GM18867 (cell line): ENCODE measurements around the gene RPS6KA5.
A peak's percentile ranks its signal among the peaks of the same experiment; 100 is the strongest.
"Not testable (repeated sequence)": the region's sequence is repeated elsewhere in the genome, so short reads cannot be mapped to it uniquely, and the experiment has no call there.

ENCODE experiments used
- ATAC-seq: cut with Tn5 transposase; IDR thresholded peaks from one replicate; pipeline ENCODE4 v1.9.1; 2021; ENCODE audit warnings: mild to moderate bottlenecking, moderate library complexity; ENCODE audit not compliant: unreplicated experiment

RPS6KA5 gene

DNA sequence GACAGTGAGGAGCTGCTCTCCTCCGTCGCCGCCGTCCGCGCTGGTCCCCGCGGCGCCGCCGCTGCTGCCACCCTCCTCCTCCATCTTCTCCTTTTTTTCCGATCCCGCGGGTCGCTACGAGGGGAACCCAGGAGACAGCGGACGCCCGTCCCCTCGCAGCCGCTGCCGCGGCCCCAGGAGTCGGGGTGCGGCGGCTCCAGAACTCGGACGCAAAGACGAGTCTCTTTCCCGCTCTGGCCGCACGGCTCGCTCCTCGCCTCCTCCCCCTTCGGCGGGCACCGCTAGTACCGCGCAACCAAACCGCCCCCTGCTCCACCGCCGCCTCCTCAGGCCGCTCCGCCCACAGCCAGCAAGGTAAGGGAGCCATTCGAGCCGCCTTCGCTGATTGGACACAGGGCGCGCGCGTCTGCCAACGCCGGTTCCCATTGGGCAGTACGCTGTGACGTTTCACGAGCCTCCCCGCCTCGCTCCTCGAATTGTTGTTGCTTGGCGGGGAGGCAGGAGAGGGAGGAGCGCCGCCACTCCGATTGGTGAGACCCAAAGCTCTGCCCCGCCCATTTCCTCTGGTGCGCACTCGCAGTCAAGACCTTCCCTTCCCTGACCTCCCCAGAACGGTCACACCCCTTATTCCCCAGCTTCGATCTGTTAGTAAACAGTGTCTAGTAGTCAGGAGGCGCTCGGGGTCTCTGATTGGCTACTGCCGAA, at the start of gene RPS6KA5:
Gene RPS6KA5, minus strand, starts transcription at position 291 of the 705 bp plus-strand sequence. Its CDS starts 207 bp downstream, at position 84.
- peak; percentile 85 for ATAC-seq

DNA sequence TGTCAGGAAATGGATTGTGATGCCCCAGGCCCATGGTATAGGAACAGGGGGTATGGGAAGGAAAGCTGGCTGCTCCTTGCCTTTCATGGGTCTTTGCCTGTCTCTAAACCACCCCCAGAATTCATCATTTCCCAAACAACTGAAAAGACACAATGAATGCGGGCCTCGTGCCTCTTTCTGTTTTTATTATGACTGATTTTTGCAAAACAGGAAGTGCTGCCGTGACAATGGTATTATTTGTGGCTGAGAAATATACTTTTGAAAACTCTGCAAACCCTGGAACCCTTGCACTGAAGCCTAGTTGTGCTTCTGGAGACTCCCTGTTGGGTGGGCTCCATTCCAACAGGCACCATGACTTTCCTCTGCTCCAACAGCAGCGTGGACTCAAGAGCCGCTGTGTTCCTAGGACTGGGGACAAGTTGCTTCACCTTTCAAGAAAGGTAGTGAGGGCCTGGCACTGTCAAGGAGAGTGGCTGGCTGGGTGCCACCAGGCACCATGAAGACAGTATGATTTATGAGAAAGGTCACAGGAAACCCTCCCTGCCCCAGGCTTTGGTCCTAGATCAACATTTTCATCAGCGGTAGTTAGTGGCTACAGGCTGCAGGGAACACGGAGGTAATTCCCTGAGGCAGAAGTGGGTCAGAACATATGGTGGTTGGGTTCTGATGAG, 48.6 kb upstream of the RPS6KA5 start:
- ATAC-seq = no peak

GRCh38 chr14:91103116-91103515, 42.7 kb upstream of the RPS6KA5 start:
- ATAC-seq = no peak

- no peak for ATAC-seq
These were observed 39.7 kb upstream of the RPS6KA5 start for GRCh38 chr14:91100102-91100501.

DNA sequence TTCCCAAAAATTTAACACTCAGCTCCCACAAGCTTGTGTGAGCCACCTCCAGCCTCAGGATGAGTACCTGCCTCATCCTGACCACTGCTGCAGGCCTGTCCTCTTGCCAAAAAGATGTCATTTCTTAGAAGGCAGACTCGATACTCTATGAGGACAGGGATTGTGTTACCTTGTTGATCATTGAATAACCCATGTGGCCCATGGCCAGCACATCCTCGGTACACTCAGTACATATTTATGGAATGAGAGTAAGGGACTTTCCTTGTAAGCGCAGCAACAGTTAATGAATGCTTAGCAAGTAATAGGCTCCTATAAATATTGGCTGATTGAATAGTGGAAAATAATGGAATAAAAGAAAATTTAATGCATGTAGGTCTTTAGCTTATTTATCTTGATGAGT, 38.1 kb upstream of the RPS6KA5 start:
- ATAC-seq = no peak

- not testable (repeated sequence) for ATAC-seq
These were observed 37.2 kb upstream of the RPS6KA5 start for GRCh38 chr14:91097657-91098056.

DNA sequence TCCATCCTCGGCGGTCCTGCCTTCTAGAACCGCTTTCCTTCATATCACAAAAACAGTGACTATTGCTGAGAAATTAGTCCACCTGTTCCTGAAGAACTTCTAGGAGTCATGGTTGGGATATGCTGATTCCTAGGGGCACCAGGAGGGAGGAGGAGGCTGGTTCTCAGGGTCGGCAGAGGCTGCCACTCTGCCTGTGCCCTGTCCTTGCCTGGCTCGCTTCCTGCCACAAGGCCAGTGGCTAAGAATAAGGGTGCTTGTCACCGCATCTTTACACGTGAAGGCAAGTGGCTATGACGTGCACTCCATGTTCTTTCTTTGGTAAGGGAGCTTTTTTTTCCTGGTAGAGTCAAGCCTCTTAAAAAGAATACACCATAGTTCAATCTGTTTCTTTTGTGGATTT, 34.7 kb upstream of the RPS6KA5 start:
- no peak for ATAC-seq

DNA sequence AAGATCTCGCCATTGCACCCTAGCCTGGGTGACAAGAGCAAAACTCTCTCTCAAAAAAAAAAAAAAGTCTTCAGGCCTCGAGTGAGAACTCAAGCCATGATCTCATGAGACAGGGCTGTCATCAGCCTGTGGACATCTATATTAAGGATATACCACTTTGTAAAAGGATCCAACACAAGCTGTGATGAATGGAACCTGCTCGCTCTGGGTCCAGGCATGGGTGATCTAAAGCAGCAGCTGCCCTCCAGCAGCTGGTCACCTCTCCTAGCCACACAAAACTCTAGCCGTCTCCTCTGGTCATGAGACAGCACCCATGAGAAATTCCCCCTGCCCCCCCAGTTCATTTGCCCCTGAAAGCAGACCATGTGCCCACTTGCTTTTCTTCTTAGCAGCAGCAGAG, 34.3 kb upstream of the RPS6KA5 start:
- ATAC-seq = no peak

DNA sequence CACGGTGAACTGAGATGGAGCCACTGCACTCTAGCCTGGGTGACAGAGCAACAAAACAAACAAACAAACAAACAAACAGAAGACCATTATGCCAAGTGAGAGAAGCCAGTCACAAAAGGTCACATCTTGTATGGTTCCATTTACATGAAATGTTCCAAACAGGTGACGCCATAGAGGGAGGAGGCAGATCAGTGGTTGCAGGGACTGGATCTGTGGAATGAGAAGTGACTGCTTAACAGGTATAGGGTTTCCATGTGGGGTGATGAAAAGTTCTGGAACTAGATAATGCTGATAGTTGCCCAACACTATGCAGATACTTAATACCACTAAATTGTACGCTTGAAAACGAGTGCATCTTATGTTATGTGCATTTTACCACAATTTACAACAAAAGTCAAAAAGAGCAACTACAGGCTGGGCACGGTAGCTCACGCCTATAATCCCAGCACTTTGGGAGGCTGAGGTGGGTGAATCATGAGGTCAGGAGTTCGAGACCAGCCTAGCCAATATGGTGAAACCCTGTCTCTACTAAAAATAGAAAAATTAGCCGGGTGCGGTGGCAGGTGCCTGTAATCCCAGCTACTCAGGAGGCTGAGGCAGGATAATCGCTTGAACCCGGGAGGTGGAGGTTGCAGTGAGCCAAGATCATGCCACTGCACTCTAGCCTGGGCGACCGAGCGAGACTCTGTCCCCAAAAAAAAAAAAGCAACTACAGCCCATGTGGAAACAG, 33.5 kb upstream of the RPS6KA5 start:
- not testable (repeated sequence) for ATAC-seq

DNA sequence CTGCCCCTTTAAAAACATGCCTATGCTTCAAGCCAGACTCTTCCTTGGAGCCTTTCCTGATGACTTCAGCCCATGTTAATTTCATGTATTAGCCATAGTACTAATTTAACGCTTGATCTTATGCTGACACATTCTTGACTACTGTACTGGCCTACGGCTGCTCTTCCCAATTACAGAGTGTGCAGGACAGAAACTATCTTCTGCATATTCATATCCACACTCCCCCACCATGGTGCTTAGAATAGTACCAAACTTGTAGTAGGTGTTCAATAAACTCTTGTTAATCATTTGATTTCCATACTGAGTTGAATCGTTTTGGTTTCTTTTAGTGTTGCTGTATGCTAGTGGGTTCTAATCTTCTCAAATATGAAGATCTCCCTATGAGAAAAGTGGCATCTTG, 31.6 kb upstream of the RPS6KA5 start:
- no peak for ATAC-seq

DNA sequence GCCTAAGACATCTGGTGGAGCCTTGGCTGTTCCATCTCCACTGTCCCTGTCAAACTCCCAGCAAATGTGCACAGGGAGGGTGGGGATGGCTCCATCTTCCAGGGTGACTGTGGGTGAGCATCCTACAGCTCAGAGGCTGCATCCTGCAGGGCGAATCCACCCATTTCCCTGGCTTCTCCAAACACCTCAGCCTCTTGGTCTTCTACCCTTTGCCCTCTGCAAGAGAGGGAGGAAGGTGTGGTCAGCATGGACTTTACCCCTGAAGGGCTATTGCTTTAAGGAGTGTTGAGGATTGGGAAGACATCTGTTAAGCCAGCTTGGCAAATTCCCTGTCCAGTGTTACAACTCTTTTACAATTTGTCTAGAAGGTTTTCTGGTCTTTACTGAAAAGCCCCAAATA, 30.3 kb upstream of the RPS6KA5 start:
- ATAC-seq = no peak

DNA sequence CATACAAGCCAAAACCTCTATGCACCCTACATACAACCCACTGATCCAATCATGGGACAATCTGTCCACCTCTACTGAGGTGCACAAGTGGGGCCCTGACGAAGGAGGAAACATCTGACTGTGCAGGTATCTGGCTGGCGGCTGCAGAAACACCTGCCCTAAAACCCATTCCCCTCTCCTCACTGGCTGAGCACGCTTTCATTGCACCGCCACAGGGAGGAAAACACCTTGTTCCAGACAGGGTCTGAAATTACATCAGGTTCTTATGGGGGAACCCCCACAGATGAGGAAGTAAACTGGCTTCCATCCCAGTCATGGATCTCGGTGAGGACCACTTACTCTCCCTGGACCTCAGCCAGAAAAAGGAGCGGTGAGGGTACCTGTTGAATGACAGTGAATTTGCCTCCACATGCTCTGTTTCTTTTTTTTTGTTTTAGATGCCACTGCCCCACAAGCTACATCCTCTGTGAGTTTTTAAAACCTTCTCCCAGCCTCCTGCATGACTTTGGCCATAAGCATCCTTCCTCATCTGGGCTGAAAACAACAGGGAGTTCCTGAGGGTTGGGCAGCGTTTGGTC, 29.6 kb upstream of the RPS6KA5 start:
- ATAC-seq = no peak

- ATAC-seq = no peak
These were observed 28.3 kb upstream of the RPS6KA5 start for GRCh38 chr14:91088585-91089235.

- ATAC-seq = not testable (repeated sequence)
These were observed 27.0 kb upstream of the RPS6KA5 start for GRCh38 chr14:91087470-91087869.

DNA sequence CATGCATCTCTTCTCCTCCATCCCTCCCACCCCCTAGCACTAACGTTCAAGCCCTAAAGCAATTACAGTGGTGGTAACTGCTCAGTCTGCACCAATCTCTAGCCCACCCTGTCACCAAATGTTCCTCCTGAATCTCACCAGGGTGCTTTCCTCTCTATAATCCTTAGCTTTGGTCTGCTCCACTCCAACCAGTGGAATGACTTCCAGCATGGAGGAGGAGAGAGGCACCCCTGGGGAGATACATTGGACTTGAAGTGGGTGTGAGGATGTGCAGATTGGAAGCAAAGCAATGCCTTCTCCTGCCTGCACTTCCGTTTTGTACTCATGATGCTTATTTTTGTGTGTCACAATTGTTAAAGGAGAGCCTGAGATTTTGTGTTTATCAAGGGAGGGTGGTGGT, 24.1 kb upstream of the RPS6KA5 start:
- no peak for ATAC-seq

DNA sequence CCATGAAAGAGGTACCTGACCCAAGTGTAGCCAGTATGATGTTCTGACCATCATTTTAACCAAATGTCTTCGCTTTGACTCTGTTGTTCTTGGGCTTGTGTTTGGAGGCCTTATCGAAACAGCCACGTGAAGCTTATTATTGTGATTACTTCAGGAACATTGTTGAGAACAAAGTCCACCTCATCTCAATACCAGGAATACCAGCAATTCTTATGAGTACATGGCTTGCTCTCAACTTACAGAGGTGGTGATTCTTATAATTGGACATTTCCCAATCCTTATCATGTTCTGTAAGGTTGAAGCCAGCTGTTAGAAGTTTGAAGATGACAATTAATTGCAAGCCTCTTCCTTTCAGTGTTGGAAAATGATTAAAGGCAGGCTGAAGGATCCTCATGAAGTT, 21.8 kb upstream of the RPS6KA5 start:
- no peak for ATAC-seq

DNA sequence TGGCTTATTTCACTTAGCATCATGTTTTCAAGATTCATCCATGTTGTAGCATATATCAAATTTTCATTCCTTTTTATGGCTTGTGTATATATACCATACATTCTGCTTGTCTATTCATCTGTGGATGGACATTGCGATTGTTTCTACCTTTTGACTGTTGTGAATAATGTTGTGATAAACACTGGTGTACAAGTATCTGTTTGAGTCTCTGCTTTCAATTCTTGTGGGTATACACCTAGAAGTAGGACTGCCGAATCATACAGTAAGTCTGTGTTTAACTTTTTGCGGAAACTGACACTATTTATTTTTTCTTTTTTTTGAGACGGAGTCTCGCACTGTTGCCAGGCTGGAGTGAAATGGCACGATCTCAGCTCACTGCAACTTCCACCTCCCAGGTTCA, 19.6 kb upstream of the RPS6KA5 start:
- ATAC-seq = no peak

DNA sequence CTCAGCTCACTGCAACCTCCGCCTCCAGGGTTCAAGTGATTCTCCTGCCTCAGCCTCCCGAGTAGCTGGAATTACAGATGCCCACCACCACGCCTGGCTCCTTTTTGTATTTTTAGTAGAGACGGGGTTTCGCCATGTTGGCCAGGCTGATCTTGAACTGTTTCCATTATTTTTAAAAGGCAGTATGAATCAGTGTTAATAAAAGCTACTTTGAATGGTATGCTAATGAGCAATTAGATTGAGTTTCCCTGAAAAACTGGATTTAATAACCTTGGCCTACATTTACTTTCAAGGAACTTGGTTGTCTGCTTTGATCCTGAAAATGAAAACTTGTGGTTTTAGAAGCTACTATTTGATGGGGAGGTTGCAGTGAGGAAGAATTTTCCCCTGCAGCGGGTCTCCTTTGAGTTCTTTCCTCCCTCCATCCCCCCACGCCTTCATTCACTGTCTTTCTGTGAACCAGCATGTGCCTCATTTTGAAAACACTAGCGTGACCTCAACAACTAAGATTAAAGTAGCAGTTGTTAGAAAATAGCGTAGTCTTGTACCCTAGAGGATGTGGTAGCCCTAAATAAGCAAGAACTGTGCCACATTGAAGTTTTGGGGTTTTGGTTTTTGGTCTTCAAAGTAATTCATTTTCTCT, 17.8 kb upstream of the RPS6KA5 start:
- ATAC-seq = peak; percentile 68

DNA sequence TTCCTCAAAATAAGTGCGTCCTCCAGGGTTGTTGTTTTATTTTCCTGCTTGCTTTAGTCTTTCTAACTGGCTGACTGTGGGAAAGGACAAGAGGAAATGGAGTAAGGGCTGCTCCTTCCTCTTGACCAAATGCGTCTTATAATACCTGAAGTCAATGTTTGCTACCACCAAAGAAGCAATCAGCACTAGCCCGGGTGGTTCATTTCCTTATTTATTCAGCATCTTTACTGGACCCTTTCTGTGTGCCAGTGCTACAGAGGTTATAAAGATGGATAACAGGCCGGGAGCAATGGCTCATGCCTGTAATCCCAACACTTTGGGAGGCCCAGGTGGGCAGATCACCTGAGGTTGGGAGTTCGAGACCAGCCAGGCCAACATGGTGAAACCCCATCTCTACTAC, 15.1 kb upstream of the RPS6KA5 start:
- ATAC-seq = no peak

DNA sequence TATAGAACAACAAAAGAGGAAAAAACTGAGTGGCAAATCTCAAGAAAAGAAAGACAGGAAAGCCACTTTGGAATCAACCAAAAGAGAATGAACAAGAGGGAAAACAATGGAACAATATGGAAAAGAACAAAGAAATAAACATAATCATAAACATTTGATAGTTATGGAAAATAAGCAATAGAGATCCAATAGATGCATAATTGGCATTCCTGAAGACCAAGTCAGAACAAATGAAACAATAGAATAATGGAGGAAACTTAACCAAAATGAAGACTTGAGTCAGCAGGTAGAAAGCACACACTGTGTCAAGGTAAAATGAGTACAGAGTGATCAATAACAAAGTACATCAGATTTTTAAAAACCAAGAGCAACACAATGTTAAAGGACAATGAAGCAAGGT, 10.1 kb upstream of the RPS6KA5 start:
- no peak for ATAC-seq

DNA sequence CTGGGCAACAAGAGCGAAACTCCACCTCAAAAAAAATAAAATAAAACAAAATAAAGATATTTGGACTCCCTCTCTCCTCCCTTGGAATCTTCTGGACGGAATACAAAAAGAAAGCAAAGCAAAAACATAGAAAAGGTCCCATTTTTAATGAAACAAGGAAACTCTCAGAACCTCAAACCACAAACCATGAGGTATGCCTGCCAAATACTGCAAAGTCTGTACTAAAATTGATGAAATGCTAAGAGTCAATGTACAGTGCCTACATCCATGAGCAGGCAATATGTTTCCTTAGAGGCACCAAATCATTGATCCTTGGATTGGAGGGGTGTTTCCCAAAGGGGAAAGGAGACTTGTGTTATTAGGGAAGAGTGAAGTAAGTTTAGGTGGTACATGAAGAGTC, 8.2 kb upstream of the RPS6KA5 start:
- ATAC-seq = no peak
